Vagina (tissue), 2 donors: ENCODE data around the gene CACYBP. TPM values are rescaled to one million over a fixed set of nuclear protein-coding genes. Genes with fewer than 3 reads are reported as not detected.

Experiments used
- DNase-seq, 2 donors: peaks; one replicate each; pipeline ENCODE4 v3.0.0-alpha.2; 2017; ENCODE audit errors: extremely low spot score in 2 of 2
- H3K27ac ChIP-seq: fragments of 200-600 bp; sonication (generic); one replicate; pipeline ENCODE4 v1.5.1; 2019
- H3K27me3 ChIP-seq: fragments of 200-600 bp; sonication (generic); one replicate; pipeline ENCODE4 v1.5.1; 2019
- H3K36me3 ChIP-seq, 2 donors: fragments of 200-600 bp; sonication (generic); one replicate each; pipeline ENCODE4 v1.5.1; 2017 to 2019
- H3K4me1 ChIP-seq: fragments of 200-600 bp; sonication (generic); one replicate; pipeline ENCODE4 v1.5.1; 2019
- H3K4me3 ChIP-seq, 2 donors: fragments of 200-600 bp; sonication (generic); 1 replicate in 1 of 2; 2 replicates in 1 of 2; pipeline ENCODE4 v1.5.1; 2016 to 2019
- H3K9me3 ChIP-seq: fragments of 200-600 bp; sonication (generic); one replicate; pipeline ENCODE4 v1.5.1; 2019
- POLR2A ChIP-seq, 2 donors: fragments of 450-650 bp; IDR thresholded peaks; one replicate each; pipeline ENCODE4 v1.6.1; 2017; ENCODE audit warnings: antibody characterized with exemption in 2 of 2, mild to moderate bottlenecking in 2 of 2, moderate library complexity in 2 of 2
- POLR2AphosphoS5 ChIP-seq, 2 donors: sonication (generic); formaldehyde crosslinking; IDR thresholded peaks; one replicate each; pipeline ENCODE4 v1.9.0; 2017; ENCODE audit warnings: antibody characterized with exemption in 2 of 2, mild to moderate bottlenecking in 2 of 2, low read depth in 1 of 2; ENCODE audit not compliant: insufficient read depth in 1 of 2
- intact Hi-C: fragments of 100-400 bp; cut with DNase I; formaldehyde crosslinking; loops from one replicate; pipeline ENCODE4 v1.15.1; 2023
- total RNA-seq: library from RNA; depleted of rRNA; stranded (reverse); fragments of >200 nt; gene quantifications from one replicate; pipeline ENCODE4 v1.2.3, GENCODE V29; 2016
- TF ChIP-seq, protein P1 (sequence below), 3 experiments: fragments of 450-650 bp in 2 of 3; fragments of 200-600 bp in 1 of 3; sonication (generic) in 1 of 3; IDR thresholded peaks; one replicate each; pipeline ENCODE4 v1.5.1; 2017 to 2019; ENCODE audit warnings: antibody characterized with exemption in 3 of 3, mild to moderate bottlenecking in 2 of 3, moderate library complexity in 2 of 3

The CACYBP gene
- total RNA-seq, 1 donor from 2014 or later: 60.9 TPM

DNA sequence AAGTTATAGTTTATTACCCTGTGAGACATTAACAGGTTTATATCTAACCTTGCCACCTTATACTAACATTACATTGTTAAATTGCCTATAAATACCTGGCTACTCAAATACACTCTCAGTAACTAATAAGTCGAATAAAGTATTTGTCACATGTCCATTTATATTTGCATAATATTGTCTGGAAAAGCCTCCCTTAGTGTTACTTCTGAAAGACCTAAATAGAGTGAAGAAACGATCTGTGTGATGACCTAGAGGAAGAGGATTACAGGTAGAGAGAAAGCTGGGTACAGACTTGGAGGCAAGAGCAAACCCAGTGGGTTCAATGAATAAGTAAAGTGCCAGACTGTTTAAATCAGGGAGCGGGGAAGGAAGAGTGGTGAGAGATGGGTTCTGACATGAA is 2.7 kb upstream of the CACYBP start:
- H3K27me3 ChIP-seq: no peaks in the 10 kb centered on the region
- H3K27ac ChIP-seq: no peak overlapping the region
- no peaks in the 10 kb centered on the region for H3K9me3 ChIP-seq
- intact Hi-C loops: no loop called here
- no peak for DNase-seq
- H3K4me3 ChIP-seq: no peak overlapping the region
- TF ChIP-seq, protein P1, sequence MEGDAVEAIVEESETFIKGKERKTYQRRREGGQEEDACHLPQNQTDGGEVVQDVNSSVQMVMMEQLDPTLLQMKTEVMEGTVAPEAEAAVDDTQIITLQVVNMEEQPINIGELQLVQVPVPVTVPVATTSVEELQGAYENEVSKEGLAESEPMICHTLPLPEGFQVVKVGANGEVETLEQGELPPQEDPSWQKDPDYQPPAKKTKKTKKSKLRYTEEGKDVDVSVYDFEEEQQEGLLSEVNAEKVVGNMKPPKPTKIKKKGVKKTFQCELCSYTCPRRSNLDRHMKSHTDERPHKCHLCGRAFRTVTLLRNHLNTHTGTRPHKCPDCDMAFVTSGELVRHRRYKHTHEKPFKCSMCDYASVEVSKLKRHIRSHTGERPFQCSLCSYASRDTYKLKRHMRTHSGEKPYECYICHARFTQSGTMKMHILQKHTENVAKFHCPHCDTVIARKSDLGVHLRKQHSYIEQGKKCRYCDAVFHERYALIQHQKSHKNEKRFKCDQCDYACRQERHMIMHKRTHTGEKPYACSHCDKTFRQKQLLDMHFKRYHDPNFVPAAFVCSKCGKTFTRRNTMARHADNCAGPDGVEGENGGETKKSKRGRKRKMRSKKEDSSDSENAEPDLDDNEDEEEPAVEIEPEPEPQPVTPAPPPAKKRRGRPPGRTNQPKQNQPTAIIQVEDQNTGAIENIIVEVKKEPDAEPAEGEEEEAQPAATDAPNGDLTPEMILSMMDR (IDR thresholded peaks at IDR 0.05): no peak
- TF ChIP-seq POLR2A (IDR thresholded peaks at IDR 0.05): no peak
- no peak for TF ChIP-seq POLR2AphosphoS5 (IDR thresholded peaks at IDR 0.05; ENCODE audit: insufficient read depth in 1 of 2, low read depth in 1 of 2)
- peaks cover 20% of the 10 kb centered on the region for H3K4me1 ChIP-seq
- peaks cover 0 to 3% of the 10 kb centered on the region in 2 donors for H3K36me3 ChIP-seq

DNA sequence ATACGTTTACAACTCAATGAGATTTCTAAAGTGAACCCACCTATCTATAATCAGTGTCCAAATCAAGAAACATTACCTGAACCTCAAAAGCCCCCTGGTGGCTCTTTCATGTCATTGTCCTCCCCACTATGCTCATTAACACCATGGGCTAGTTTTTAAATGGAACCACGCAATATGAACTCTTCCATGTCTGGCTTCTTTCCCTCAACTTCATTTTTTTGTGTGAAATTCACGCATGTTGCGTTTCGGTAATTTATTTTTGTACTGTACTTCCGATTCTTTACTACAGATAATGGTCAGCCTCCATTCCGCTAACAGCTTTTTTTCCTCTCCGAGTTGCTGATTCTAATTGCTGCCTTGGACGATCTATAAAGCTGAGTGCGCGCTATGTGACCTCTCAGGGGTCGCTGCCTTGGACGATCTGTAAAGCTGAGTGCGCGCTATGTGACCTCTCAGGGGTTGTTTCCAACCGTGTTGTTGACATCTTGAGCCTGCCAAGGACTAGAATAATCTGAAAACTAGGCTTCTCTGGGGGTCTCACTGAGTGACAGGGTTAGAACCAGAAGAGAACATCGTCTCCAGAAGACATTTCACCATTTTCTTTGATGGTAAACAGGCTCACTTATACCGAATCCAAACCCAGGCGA is 1.1 kb upstream of the CACYBP start:
- DNase-seq: peak in 1 of 2 donors; percentile 89
- peaks cover 36% of the 10 kb centered on the region for H3K4me1 ChIP-seq
- H3K9me3 ChIP-seq: no peaks in the 10 kb centered on the region
- H3K36me3 ChIP-seq: peaks cover 0 to 3% of the 10 kb centered on the region in 2 donors
- intact Hi-C loops: no loop called here
- H3K27me3 ChIP-seq: no peaks in the 10 kb centered on the region
- TF ChIP-seq, protein P1 (IDR thresholded peaks at IDR 0.05): peak; percentile 55 to 80 (median 70)
- no peak for TF ChIP-seq POLR2AphosphoS5 (IDR thresholded peaks at IDR 0.05; ENCODE audit: insufficient read depth in 1 of 2, low read depth in 1 of 2)
- peak overlapping the region; percentile 88 to 98 for H3K4me3 ChIP-seq
- peak overlapping the region; percentile 100 for H3K27ac ChIP-seq

DNA sequence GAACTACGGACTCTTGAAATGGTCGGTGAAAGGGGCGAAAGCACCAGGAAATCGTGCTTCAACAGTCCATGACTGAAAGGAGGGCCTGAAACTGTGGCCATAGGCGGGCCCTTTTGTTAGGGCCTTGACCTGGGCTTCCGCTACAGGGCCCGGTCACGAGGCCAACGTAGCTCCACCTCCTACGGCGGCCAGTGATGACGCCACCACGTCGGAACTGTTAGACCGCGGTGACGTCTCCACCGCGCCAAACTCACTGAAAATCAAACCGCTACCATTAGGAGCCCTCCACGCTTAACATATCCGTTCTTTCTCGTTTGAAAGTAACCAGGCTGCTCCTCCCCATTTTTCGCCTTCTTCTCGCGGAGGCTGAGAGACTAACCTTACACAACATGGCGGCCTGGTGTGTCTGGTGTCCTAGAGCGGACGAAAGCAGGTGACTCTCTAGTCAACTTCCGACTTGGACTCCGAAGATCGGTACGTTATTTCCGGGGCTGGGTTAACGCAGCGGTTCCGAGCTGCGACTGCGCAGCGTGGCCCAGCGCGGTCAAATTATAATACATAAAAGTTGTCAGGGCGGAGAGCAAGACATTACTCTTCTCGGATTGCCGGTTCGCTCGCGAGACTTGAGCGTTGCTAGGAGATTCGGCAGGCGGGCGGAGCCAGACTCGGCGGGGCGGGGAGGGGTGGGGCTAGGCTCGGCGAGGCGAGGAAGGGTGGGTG is 371 bp upstream of the CACYBP start:
- intact Hi-C loops: no loop called here
- H3K36me3 ChIP-seq: peaks cover 0 to 3% of the 10 kb centered on the region in 2 donors
- peak; percentile 97 to 99 for TF ChIP-seq POLR2AphosphoS5 (IDR thresholded peaks at IDR 0.05; ENCODE audit: insufficient read depth in 1 of 2, low read depth in 1 of 2)
- TF ChIP-seq POLR2A (IDR thresholded peaks at IDR 0.05): peak in 1 of 2 donors; percentile 94
- TF ChIP-seq, protein P1 (IDR thresholded peaks at IDR 0.05): no peak
- DNase-seq: peak; percentile 99 to 100
- H3K4me3 ChIP-seq: peak overlapping the region; percentile 88 to 98
- no peaks in the 10 kb centered on the region for H3K27me3 ChIP-seq
- H3K4me1 ChIP-seq: peaks cover 43% of the 10 kb centered on the region
- H3K9me3 ChIP-seq: no peaks in the 10 kb centered on the region
- H3K27ac ChIP-seq: peak overlapping the region; percentile 100

DNA sequence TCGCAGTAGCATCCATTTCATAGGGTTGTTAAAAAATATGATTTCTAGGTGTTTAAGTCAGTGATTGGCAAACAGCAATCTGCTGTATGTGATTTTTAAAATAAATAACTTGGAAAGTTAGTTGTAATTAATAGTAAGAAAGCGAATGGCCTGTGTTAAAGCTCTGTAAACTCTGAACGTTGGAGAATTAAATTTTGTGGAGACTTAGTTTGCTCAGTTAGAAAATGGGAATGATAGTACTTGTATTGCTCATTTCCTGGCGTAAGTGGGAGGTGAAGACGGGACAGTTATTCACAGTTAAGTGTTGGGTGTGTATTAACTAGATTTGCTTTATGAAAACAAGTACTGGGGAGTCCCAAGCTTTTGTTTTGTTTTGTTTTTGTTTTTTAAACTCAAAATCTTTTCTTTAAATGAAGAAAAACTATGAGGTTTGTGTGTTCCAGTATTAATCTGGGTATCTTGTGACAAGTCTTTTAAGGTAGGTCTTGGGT is 995 bp downstream of the CACYBP start:
- Histone ChIP-seq H3K4me3 (peak overlapping the region; percentile 88 to 98), H3K4me1 (peaks cover 45% of the 10 kb centered on the region)

More for the DNA sequence above, 995 bp downstream of the CACYBP start:
- Histone ChIP-seq H3K27me3 (no peaks in the 10 kb centered on the region), H3K27ac (peak overlapping the region; percentile 100), H3K36me3 (peaks cover 0 to 3% of the 10 kb centered on the region in 2 donors), H3K9me3 (no peaks in the 10 kb centered on the region)
- TF ChIP-seq, protein P1 (IDR thresholded peaks at IDR 0.05): no peak
- TF ChIP-seq POLR2A (IDR thresholded peaks at IDR 0.05) (no peak), POLR2AphosphoS5 (IDR thresholded peaks at IDR 0.05; ENCODE audit: insufficient read depth in 1 of 2, low read depth in 1 of 2) (no peak)
- intact Hi-C loops: no loop called here
- no peak for DNase-seq
